ENCODE measurements around the gene C16orf89. TPM values are rescaled to one million over a fixed set of nuclear protein-coding genes. Genes with fewer than 3 reads are reported as not detected.
"Not testable (repeated sequence)": the region's sequence is repeated elsewhere in the genome, so short reads cannot be mapped to it uniquely, and the experiment has no call there.

Gene C16orf89
- total RNA-seq, 1 experiment from 2014 or later: 0.23 TPM

DNA sequence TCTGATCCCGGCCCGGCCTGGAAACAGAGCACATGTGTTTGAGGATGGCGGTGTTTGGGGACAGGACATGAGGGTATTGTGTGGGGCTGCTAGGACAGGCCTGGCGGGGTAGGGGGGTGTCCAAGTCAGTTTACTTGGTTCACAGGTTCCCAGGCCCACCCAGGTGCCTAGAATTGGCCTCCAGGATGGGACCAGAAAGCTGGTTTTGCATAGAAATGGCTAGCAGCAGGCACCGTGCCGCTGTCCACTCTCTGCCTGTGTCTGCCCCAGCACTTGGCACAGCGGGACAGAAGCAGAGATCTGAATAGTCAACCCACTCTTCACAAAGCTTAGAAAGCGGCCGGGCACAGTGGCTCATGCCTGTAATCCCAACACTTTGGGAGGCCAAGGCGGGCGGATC is 20.0 kb upstream of the C16orf89 start:
- not testable (repeated sequence) for DNase-seq (ENCODE audit: low read depth)

DNA sequence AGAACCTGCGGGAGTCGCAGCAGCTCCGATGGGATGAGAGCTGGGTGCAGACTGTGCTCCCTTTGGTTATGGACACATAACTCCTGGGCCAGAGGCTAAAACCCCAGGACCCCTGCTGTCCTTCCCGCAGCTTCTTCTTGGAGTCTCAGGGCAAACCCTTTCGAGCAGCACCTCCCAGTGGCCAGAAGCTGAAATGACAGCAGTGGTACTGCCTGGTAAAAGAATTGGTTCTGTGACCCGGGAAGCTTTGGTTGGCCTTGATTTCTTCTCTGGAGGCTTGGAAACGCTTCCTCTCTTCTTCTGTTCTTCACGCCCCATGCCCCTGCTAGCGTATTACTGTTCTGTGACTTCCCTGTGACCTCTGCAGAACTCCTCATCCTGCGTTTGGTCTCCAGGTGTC is 19.0 kb upstream of the C16orf89 start:
- DNase-seq (ENCODE audit: low read depth): peak; percentile 50

DNA sequence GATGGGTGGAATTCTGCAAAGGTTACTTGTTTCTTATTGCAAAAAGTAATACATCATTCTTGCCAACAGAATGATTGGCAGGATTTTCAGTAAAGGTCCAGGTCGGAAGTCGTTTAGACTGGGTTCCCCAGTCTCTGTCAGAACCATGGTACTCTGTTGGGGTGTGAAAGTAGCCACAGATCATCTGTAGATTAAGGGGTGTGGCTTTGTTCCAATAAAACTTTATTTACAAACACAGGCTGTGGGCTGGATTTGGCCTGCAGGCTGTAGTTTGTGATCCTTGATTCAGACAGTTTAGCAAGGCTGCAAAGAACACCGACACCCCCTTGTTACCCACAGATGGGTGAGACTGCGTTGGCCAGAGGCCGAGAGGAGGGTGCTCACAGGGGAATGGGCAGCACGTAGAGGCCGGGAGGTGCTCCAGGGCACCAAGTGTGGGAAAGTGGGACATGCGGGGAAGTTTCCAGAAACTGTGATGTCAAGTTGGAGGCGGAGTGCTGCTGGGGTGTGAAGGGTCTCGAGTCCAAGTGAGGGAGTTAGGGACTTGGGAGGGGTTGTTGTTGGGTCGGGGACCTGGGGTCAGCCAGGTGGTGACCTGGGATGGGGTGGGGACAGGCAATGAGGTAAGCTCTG is 18.5 kb upstream of the C16orf89 start:
- not testable (repeated sequence) for DNase-seq (ENCODE audit: low read depth)

DNA sequence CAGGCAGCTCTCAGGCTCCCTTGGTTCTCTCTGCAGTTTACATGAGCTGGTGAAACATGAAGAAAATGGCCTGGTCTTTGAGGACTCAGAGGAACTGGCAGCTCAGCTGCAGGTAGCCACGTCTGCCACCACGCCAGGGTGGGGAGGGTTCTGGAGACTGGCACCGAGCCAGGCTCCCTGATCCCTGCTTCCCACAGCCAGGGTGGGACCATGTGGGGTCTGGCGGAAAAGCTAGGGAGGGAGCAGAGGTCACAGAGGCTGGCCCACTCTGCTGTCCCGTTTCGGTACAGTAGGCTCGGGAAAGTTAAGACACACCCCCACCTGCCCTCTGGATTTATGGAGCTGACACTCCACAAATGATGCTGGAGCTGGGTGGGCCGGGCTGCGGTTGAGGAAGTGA is 17.9 kb upstream of the C16orf89 start:
- not testable (repeated sequence) for DNase-seq (ENCODE audit: low read depth)

DNA sequence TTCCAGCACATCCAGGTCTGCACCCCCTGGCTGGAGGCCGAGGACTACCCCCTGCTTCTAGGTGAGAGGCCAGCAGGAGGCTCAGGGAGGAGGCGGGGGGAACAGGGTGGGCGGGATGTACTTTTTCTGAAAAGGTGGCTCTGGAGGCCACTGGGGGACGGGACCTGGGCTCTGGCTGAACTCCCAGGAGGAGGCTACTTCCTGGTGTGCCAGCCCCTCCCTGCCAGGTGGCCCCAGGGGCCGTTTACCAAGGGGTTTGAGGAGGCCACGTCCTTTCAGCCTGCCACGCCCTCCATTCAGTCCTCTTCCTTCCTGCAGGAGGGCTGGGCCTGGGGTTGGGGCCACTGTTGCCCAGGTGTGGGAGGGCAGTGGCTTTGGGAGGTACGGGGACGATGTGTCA is 15.2 kb upstream of the C16orf89 start:
- DNase-seq (ENCODE audit: low read depth): not testable (repeated sequence)

DNA sequence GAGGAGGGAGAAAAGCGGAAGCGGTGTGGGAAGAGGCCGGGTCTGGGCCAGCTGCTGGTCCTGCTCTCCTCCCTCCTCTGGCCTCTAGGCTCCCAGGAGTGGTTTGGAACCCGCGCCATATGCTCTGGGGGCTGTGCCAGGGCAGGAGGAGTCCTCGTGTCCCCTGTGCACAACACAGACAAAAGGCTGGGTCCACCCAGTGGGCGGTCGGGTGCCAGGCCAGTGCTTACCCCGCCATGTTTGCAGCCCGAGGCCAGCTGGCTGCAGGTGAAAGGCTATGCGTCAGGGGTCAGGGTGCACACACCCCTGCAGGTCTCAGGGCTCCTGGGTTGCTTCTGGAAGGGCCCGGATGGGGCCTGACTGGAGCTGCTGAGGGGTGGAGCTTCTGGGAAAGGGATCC is 14.7 kb upstream of the C16orf89 start:
- not testable (repeated sequence) for DNase-seq (ENCODE audit: low read depth)

DNA sequence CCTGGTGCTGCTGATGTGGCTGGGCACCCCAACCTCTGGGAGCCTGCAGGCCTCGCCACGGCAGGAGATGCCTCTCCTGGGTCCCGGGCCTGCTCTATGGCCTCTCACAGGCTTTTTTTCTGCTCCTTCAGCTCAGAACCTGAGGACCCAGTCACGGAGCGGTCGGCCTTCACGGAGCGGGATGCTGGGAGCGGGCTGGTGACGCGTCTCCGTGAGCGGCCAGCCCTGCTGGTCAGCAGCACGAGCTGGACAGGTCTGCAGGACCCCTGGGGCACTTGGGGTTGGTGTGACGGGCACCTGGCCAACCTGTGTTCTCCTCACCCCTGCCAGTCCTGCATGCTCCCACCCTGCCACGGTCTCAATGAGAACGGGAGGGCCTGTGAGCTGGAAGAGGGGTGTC is 12.9 kb upstream of the C16orf89 start:
- DNase-seq (ENCODE audit: low read depth): no peak

DNA sequence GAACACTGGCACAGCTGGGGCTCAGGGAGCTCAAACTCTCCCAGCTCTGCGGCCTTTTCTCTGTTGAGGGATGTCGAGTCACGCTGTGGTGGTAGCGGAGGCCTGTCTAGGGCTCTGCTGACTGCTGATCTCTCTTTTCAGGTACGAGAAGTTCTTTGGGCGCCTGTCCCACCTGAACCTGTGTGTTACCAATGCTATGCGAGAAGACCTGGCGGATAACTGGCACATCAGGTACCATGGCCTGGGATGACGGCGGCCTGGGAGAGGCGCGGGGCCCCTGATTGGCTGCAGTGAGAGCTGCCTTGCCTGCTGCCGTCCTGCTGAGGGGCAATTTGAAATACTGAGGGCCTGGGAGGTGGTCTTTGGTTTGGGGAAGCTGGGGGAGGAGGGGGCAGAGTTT is 11.5 kb upstream of the C16orf89 start:
- DNase-seq (ENCODE audit: low read depth): no peak

DNA sequence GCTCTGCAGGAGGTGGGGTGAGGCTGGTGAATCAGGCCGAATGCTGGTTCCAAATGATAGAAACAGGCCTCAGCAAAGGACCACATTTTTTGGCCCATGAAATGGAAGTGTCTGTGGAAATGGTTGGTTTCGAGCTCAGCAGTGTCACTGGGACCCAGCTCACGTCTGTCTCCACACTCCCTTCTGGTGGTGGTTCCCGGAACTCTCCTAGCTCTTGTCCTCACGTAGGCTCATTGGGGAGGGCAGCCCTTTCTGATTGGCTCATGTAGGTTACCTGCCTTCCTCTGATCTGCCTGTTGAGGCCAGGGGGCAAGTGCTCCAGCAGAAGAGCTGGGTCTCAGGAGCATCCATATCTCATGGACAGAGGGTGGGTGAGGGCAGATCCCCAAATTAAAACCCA is 9.9 kb upstream of the C16orf89 start:
- no peak for DNase-seq (ENCODE audit: low read depth)

DNA sequence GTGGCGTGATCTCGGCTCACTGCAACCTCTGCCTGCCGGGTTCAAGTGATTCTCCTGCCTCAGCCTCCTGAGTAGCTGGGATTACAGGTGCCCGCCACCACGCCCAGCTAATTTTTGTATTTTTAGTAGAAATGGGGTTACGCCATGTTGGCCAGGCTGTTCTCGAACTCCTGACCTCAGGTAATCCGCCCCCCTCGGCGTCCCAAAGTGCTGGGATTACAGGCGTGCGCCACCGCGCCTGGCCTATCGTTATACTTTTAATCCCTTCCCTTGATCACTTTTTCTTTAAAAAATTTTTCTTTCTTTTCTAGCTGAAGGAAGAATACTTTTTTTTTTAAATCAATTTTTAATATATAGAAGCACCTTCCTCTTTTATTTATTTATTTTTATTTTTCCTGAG is 8.0 kb upstream of the C16orf89 start:
- DNase-seq (ENCODE audit: low read depth): not testable (repeated sequence)

DNA sequence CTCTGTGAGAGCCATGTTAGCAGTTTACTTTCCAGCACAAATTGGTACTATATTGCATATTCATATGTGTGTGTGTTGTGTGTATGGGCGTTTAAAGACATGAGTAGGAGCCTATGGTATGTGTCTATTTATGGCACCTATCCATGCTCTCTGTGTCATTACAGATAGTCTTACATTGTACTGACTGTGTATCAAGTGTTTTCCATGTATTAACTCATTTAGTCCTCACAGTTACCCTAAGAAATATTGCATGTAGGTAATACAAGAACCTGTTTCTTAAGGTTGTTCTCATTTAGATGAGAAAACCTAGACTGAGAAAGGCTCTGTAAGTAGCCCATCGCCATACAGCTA is 7.5 kb upstream of the C16orf89 start:
- DNase-seq (ENCODE audit: low read depth): no peak

DNA sequence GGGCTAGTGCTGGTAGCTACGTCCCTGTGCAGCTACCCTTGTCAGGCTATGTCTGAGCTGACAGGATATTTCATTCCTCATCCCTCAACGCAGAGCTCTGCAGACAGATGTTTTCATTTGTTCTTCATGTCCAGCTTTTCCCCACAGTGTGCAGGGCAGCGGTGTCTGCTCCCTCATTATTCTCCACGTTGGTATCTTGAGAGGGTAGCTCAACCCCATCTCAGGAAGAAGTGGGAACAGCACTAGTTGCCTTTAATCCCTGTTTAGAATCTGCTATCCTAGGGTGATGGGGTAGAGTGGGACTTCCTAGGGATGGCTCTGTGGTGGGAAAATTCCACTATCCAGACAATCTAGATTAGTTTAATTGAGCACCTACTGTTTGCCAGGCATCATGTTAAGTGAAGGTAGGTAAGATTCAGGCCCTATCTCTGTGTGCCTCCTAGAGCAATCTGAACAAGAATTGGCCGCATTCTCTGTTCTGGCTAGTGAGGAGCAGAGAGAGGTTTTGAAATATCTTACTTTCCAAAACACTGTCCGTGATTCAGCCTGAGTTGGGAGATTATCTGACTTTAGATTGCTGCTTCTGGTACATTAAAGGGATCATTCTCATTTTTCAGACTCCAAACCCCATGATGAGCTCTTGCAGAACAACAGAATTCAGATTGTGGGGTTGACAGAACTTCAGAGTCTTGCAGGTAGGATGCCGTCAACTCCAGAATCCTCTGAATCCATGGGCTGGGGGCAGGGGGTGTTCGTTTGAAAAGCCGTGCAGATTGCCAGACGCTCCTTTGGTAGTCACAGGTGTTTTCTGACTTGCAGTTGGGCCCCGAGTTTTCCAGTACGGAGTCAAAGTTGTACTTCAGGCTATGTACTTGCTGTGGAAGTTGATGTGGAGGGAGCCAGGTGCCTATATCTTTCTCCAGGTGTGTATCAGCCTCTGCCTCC is 6.8 kb upstream of the C16orf89 start:
- no peak for DNase-seq (ENCODE audit: low read depth)

DNA sequence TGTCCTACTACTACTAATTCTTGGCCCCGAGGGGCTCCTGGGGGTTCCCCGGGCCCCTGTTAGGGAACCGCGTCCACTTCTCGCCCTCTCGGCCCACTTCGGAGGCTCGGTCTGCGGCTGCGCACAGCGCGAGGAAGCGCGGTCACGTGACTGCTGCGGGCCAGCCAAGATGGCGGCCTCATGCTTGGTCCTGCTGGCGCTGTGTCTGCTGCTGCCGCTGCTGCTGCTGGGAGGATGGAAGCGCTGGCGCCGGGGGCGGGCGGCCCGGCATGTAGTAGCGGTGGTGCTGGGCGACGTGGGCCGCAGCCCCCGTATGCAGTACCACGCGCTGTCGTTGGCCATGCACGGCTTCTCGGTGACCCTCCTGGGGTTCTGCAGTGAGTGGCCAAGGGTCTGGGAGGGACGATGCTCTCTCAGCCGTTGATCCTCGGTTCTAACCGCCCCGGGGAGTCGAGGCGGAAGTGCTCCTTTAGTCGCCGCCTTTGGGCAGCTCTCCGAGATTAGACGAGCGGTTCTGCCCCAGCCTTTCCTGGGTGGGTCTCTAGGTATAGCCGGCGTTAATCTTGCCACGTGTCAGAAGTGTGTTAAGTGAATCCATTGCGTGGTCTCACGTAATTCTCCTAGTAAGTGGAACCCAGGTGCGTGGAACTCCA is 6.1 kb upstream of the C16orf89 start, which contains the start of gene ALG1:
ALG1 (plus strand) TSS at position 163 of the 653 bp plus-strand sequence; CDS start at position 170, 7 bp downstream.
- DNase-seq (ENCODE audit: low read depth): peak; percentile 79

DNA sequence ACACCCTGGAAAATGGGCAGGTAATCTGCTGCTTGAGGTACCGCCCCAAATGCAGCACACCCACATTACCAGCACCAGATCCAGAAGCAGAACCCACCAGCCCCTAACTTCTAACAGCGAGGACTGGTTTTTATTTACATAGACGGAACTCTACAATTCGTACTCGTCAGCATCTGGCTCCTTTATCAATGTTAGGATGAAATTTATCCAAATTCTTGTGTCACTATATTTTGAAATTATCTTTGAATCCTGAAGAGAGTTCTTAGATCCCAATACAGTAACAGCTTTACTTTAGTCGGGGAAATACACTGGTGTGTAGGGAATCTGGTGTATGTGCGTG is 5.6 kb upstream of the C16orf89 start:
- DNase-seq (ENCODE audit: low read depth): no peak

DNA sequence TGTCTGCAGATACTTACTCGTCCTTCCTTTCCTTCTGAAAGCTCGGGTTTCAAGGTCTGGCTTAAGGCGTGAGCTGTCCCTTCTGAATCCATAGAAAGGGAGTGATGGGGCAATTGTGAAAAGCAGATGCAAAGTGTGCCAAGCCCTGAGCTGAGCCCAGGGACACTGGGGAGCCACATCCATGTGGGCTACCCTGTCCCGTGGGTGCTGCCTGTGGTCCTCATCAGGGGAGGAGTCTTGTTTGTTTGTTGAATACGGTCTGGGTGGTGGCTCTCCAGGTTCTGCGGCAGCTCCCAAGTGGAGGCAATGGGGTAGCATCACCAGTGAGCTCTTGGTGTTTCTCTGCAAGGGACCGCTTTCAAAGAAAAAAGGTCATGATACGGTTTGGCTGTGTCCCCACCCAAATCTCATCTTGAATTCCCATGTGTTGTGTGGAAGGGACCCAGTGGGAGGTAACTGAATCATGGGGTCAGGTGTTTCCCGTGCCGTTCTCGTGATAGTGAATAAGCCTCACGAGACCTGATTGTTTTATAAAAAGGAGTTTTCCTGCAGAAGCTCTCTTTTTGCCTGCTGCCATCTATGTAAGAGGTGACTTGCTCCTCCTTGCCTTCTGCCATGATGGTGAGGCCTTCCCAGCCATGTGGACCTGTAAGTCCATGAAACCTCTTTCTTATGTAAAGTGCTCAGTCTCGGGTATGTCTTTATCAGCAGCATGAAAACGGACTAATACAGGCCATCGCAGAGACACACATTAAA is 4.9 kb upstream of the C16orf89 start:
- no peak for DNase-seq (ENCODE audit: low read depth)

DNA sequence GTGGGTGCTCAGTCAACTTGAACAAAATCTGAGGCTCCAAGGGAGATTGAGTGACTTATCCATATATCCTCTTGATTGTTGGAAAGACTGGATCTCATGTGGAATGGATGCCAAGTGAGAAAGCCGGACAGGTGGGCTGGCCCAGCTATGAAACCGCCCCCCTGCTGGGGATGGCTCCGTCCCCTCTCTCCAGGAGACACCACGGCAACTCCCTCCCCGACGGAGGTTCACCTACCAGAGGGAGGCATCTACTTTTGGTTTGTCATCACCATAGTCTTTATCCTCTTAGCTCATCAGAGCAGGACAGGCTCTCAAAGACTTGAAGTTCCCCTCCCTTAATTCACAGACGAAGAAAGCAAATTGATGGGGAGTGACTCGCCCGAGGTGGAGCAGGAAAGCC is 4.1 kb upstream of the C16orf89 start:
- no peak for DNase-seq (ENCODE audit: low read depth)

DNA sequence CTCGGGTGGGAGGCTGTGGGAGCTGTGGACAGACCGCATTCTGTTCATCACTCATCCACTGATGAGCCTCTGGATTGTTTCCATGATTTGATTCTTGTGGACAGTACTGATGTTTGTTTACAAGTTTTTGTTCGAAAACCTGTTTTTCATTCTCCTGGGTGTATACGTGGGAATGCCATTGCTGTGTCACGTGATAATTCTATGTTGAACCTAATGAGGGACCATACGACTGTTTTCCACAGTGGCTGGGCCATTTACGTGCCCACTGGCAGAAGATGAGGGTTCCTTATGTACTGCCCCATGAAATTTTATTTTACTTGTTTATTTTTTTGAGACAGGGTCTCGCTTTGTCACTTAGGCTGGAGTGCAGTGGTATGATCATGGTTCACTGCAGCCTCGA is 3.3 kb upstream of the C16orf89 start:
- no peak for DNase-seq (ENCODE audit: low read depth)

DNA sequence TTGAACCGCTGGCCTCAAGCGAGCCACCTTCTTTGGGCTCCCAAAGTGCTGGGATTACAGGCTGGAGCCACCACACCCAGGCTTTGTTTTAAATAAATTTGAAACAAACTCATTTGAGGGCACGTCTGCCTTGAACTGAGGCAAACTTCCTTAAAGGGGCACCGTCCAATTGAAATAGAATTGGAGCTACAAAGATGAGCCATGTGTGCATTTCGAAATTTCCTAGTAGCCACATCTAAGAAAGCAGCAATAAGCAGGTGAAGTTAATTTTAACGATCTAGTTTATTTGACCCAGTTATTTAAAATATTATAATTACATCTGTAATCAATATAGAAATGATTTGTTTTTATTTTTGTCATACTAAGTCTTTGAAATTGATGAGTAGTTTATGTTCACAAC is 755 bp upstream of the C16orf89 start:
- no peak for DNase-seq (ENCODE audit: low read depth)

DNA sequence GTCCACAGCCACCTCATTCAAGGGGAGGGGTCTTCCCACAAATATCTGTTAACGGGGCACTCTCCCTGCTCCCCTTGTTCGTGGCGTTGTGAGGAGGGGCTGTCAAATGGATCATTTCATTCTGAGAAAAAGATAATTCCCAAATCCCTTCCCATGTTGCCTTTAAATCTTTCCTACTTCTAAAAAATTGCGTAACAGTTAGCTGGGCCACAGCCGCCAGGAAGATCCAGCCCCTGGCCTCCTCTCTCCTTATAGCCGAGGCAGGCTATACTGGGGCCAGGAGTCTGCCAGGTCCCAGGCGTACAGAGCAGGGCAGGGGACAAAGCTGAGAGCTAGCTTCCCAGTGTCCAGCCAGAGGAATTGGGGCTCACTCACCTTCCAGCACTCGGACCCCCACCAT is 430 bp downstream of the C16orf89 start:
- DNase-seq (ENCODE audit: low read depth): no peak

DNA sequence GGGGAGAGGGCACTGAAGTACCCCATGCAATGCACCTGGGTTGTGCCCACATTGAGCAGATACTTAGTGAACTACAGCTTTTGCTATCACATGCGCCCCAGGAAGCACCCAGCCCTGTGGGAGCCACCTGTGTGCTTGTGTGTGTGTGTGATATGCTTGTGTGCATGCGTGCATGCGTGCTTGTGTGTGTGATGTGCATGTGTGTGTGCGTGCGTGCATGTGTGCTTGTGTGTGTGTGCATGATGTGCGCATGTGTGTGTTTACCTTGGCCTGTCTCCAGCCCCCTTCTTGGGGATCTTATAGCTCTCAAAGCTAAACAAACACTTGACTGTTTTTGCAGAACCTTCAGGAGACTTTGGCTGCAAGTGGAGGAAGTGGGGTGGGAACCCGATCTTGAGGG is 841 bp downstream of the C16orf89 start:
- DNase-seq (ENCODE audit: low read depth): no peak

All from HT1080 (cell line).